ENCODE results near the gene MSI2.

GRCh38 chr17:57264776-57265175 is 8.5 kb downstream of the MSI2 start:
- TF ChIP-seq ZBTB7A (IDR thresholded peaks at IDR 0.05; ENCODE audit: low read depth) (no peak), EGR1 (IDR thresholded peaks at IDR 0.05) (no peak)

Measured in Ishikawa (cell line).